Measurements from ENCODE around the gene C1orf21.

The C1orf21 gene

GRCh38 chr1:184412472-184412871 is 25.6 kb downstream of the C1orf21 start:
- DNase-seq (ENCODE audit: low spot score) = no peak

DNA sequence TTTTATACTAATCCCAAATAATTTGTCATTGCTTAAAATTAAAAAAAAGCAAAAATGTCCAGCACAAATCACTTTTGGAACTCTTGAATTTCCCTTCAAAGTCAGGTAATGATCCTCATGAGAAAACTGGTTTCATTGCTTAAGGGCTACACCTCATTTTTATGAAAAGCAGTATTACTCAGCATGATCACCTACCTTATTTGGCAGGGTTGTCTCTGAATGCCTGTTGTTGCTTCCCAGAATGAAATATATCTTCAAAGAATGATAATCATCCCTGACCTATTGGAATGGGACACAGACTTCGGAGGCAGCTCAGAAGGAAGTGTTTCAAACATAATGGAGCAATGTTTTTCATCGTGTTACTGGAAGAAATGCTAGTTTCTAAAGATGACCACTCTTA is 29.7 kb downstream of the C1orf21 start:
- DNase-seq (ENCODE audit: low spot score) = no peak

- no peak for DNase-seq (ENCODE audit: low spot score)
Measured at GRCh38 chr1:184416946-184417345, 30.1 kb downstream of the C1orf21 start.

DNA sequence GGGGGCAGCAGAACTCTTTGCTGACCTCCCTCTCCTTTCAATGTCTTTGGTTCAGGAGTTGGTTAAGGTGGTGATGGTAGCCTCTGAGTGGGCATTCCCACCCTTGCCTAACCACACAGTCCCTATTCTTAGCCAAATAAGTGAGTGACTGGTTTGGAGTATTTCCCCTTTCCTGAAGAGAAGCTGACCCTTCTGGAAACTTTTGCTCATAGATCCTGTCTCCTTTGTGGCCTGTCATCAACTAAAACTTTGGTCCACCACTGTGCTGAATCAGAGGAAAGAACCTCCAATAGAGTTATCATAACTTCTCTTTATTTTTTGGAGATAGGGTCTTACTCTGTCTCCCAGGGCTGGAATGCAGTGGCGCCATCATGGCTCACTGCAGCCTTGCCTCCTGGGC is 31.1 kb downstream of the C1orf21 start:
- no peak for DNase-seq (ENCODE audit: low spot score)

- DNase-seq (ENCODE audit: low spot score) = no peak
Measured at GRCh38 chr1:184418652-184419349, 32.0 kb downstream of the C1orf21 start.

GRCh38 chr1:184419350-184420161 is 32.7 kb downstream of the C1orf21 start:
- peak; percentile 39 for DNase-seq (ENCODE audit: low spot score)

- DNase-seq (ENCODE audit: low spot score) = no peak
Measured at GRCh38 chr1:184422490-184423233, 35.8 kb downstream of the C1orf21 start.

GRCh38 chr1:184423649-184424048 is 36.8 kb downstream of the C1orf21 start:
- no peak for DNase-seq (ENCODE audit: low spot score)

- no peak for DNase-seq (ENCODE audit: low spot score)
Measured at GRCh38 chr1:184424157-184424556, 37.3 kb downstream of the C1orf21 start.

- DNase-seq (ENCODE audit: low spot score) = no peak
Measured at GRCh38 chr1:184424945-184425344, 38.1 kb downstream of the C1orf21 start.

DNA sequence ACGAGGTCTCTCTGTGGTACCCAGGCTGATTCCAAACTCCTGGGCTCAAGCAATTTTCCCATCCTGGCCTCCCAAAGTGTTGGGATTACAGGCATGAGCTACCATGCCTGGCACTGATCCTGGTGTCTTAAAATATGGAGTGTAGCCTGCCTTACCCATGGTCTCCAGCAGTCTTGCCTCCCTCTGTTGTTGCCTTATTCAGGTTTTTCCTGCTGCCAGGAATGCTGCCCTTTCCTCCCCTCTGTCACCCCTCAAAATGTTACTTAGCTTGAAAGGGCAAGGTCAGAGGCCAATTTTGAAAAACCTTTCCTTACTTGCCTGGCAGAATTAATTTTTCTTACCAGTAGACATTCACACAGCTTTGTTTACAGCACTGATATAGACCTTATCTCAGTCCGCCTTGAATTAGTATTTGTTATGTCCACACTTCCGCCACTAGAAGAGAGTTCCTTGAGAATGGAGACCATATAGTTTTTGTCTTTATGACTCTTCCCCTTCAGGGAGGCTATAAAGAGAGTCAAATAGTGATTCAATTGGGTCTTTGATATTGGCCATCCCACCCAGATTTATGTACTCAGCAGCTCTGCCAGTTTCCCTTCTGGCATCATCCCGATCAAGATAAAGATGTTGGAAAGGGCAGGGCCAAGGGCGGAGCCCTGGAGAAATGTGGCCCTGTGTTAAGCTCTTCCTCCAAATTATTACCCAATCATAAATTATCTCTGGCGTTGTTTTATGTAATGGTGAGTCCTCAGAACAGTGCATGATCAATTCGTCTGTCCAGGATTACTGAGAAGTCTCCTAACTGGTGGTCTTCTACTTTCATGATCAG is 38.8 kb downstream of the C1orf21 start:
- DNase-seq (ENCODE audit: low spot score) = no peak

GRCh38 chr1:184426278-184426674 is 39.4 kb downstream of the C1orf21 start:
- DNase-seq (ENCODE audit: low spot score) = no peak

- no peak for DNase-seq (ENCODE audit: low spot score)
Measured at GRCh38 chr1:184427722-184428121, 40.9 kb downstream of the C1orf21 start.

DNA sequence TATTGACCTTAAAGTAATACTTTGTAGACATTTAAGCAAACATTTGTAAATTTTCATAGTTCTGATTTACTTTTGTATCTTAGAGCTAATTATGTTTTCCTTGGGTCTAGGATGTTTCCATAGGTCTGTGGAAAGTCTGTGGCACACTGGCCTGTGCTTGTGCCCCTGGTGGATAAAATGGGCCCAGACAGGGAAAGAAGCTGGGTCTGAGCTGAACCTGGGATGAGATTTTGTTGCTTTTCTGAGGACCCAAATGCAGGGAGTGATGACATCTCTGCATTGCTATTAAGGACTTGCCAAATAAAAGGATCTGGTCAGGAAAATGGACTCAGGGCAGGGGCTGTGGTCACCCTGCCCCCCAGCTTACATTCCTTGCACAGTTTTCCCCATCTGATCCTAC is 41.8 kb downstream of the C1orf21 start:
- DNase-seq (ENCODE audit: low spot score) = no peak

- DNase-seq (ENCODE audit: low spot score) = no peak
Measured at GRCh38 chr1:184429335-184429734, 42.5 kb downstream of the C1orf21 start.

DNA sequence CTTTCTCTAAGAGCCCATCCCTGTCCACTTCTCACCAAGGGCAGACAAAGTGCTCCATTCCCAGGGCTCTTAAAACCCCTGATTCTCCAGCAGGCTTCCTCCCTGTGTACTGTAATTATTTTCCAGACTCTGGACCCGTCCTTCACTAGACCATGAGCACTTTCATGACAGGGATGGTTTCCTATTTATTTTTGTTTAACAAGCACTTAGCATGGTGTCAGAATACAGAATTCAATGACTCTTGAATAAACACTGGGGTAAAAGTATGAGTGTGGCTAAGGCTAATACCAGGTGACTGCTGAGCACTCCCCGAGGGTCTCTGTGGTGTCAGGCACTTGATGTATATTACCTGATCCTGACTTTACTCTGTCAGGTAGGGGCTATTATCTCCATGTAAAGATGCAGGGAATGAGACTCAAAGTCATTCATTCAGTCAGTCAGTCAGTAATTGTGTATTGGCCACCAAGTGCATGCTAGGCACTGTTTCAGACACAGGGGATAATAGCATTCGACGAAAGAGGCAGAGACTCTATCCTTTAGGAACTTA is 47.2 kb downstream of the C1orf21 start:
- DNase-seq (ENCODE audit: low spot score) = no peak

GRCh38 chr1:184437291-184437690 is 50.5 kb downstream of the C1orf21 start:
- DNase-seq (ENCODE audit: low spot score) = no peak

- DNase-seq (ENCODE audit: low spot score) = no peak
Measured at GRCh38 chr1:184438363-184438762, 51.5 kb downstream of the C1orf21 start.

GRCh38 chr1:184442260-184442659 is 55.4 kb downstream of the C1orf21 start:
- no peak for DNase-seq (ENCODE audit: low spot score)

- DNase-seq (ENCODE audit: low spot score) = no peak
Measured at GRCh38 chr1:184443201-184443600, 56.4 kb downstream of the C1orf21 start.

DNA sequence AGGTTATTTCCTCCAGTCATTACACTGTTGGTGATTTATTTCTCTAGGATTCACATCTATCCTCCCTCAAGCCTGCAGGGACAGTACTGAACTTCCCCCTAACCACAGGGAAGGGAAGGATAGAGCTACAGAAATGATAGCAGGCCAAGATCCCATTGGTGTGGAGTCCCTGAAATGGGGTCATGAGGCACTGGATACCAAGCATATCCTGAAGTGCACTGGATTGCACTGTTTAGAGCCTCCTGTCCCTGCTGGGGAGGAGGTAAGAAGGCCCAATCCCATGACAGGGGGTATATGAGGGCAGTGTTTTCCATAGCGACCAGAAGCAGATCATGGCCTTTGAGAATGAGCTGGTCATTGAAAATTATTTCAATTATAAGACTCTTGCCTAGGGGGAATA is 56.8 kb downstream of the C1orf21 start:
- DNase-seq (ENCODE audit: low spot score) = no peak

DNA sequence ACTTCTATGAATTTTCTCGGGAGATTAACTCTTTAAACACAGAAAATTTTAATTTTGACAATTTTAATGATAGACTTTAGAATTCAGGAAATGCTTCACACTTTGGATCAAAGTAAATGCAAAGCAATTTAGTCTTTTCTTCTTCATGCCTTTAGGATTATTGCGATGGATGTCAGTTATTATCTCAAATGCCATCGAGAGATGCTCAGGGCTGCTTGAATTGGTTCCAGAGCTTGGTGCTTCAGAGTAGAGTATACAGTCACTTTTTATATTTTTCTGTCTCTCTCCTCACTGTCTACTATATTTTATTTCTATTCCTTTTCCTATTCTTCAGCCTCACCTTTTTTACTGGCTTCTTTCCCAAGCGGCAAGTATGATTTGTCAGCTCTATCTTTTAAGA is 59.2 kb downstream of the C1orf21 start:
- DNase-seq (ENCODE audit: low spot score) = no peak
